Activated naive CD8-positive, alpha-beta T cell (primary cell): Measurements from ENCODE around the gene PIKFYVE.
A peak's percentile ranks its signal among the peaks of the same experiment; 100 is the strongest.

ENCODE experiments used
- H3K27ac Mint-ChIP-seq: one replicate; pipeline ENCODE4 v1.8.0; 2021; ENCODE audit warnings: mixed read lengths
- H3K27me3 Mint-ChIP-seq: one replicate; pipeline ENCODE4 v1.8.0; 2021; ENCODE audit warnings: mixed read lengths
- H3K36me3 Mint-ChIP-seq: one replicate; pipeline ENCODE4 v1.8.0; 2021; ENCODE audit warnings: mixed read lengths
- H3K4me1 Mint-ChIP-seq: one replicate; pipeline ENCODE4 v1.8.0; 2021; ENCODE audit warnings: low read depth, mixed read lengths
- H3K4me3 Mint-ChIP-seq: one replicate; pipeline ENCODE4 v1.8.0; 2021; ENCODE audit warnings: mild to moderate bottlenecking, mixed read lengths
- H3K9me3 Mint-ChIP-seq: one replicate; pipeline ENCODE4 v1.8.0; 2021; ENCODE audit warnings: low read depth, mixed read lengths

The PIKFYVE gene

DNA sequence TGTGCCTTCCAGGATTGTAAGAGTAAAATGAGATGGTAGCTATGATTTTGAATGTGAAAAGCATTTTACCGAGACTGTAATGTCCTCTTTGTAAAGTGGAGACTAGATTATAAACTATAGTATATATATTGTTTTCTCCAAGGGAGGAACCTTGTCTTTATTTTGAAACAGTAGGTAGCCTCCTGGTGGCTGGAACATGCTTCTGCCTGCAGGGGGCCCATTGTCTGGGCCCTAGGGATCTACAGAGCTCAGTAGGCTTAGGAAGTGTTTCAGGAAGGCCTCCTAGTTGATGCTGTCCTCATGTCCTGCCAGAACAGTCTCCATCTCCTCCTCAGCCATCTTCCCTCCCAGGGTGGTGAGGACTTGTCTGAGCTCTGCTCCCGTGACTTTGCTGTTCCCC is 3.0 kb downstream of the PIKFYVE start:
- Mint-ChIP-seq H3K4me3 (no peak overlapping the region), H3K4me1 (peaks cover 56% of the 10 kb centered on the region), H3K36me3 (peaks cover 7% of the 10 kb centered on the region), H3K27me3 (no peaks in the 10 kb centered on the region), H3K9me3 (no peaks in the 10 kb centered on the region), H3K27ac (no peak overlapping the region)

DNA sequence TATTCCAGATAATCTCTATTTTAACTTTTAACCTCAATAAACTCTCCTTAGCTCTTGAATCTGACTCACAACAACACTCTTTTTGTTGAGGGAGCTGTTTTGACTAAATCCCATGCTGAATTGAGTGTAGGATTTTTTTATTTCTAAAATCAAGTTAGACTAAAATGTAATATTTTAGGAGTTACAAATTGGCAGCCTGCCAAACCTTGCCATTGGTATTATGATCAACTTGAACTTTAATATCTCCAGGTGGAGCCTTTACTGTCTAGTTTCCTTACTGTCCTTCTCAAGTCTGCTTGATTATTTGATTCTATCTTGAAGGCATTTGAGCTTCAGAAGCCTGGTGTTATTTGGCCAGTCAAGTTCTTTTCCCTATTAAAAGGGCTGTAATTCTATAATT is 8.7 kb downstream of the PIKFYVE start:
- Mint-ChIP-seq H3K27ac (no peak overlapping the region), H3K36me3 (peaks cover 40% of the 10 kb centered on the region), H3K4me3 (no peak overlapping the region), H3K9me3 (no peaks in the 10 kb centered on the region), H3K27me3 (no peaks in the 10 kb centered on the region), H3K4me1 (peaks cover 31% of the 10 kb centered on the region)

DNA sequence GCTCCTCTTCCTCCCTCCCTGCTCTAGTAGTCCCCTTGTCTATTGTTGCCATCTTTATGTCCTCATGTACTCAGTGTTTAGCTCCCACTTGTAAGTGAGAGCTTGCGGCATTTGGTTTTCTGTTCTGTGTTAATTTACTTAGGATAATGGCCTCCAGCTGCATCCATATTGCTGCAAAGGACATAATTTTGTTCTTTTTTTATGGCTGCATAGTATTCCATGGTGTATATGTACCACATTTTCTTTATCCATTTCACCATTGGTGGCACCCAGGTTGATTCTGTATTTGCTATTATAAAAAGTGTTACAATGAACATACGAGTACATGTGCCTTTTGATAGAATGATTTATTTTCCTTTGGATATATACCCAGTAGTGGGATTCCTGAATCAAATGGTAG is 12.5 kb downstream of the PIKFYVE start:
- Mint-ChIP-seq H3K36me3 (peaks cover 50% of the 10 kb centered on the region), H3K4me1 (peaks cover 43% of the 10 kb centered on the region), H3K9me3 (no peaks in the 10 kb centered on the region), H3K27ac (no peak overlapping the region), H3K27me3 (no peaks in the 10 kb centered on the region), H3K4me3 (no peak overlapping the region)

DNA sequence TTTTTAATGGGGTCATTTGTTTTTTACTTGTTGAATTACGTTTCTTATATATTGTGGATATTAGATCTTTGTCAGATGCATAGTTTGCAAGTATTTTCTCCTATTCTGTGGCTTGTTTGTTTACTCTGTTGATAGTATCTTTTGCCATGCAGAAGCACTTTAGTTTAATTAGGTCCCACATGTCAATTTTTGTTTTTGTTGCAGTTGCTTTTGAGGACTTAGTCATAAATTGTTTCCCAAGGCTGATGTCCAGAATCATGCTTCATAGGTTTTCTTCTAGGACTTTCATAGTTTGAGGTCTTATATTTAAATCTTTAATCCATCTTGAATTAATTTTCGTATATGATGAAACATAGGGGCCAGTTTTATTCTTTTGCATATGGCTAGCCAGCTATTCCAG is 13.2 kb downstream of the PIKFYVE start:
- H3K36me3 Mint-ChIP-seq: peaks cover 46% of the 10 kb centered on the region
- peaks cover 37% of the 10 kb centered on the region for H3K4me1 Mint-ChIP-seq
- no peaks in the 10 kb centered on the region for H3K27me3 Mint-ChIP-seq
- H3K9me3 Mint-ChIP-seq: no peaks in the 10 kb centered on the region
- H3K4me3 Mint-ChIP-seq: no peak overlapping the region
- H3K27ac Mint-ChIP-seq: no peak overlapping the region

DNA sequence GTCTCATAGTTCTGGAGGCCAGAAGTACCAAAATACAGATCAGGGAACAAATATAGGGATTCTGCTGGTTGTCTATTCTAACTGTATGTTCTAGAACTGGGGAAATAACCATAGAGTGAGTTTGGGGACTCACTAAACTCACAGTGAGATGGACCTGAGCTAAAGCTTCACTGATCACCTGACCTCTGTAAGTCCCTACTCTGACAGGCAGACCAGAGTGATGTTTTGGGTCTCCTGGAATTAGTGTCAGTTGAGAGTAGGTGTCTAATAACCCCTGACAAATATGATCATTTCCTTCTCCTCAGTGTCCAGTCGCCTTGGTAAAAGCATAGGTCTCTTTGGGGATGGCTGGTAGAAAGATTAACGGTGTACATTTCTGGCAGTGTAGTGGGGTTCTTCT is 14.2 kb downstream of the PIKFYVE start:
- Mint-ChIP-seq H3K27ac (peak overlapping the region; percentile 34), H3K36me3 (peaks cover 42% of the 10 kb centered on the region), H3K9me3 (no peaks in the 10 kb centered on the region), H3K27me3 (no peaks in the 10 kb centered on the region), H3K4me1 (peaks cover 31% of the 10 kb centered on the region), H3K4me3 (no peak overlapping the region)

DNA sequence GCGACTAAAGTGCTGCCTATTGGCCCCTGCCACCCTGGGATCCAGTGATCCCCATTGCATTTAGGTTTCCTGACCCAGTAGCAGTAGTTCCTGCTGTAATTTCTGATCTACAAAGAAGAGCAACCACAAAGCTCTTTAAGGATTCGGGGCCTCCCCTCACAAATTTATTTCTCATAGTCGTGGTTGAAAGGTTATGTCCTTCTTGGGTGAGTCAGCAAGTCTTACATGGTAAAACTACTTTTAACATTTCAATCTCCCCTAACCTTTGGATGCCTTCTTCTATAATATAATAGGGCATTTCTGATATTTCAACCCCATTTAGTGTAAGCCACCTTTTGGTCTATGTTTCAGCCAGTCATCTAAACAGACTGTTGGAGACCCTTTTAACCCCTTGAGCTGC is 14.9 kb downstream of the PIKFYVE start:
- peaks cover 41% of the 10 kb centered on the region for H3K36me3 Mint-ChIP-seq
- no peaks in the 10 kb centered on the region for H3K27me3 Mint-ChIP-seq
- H3K4me3 Mint-ChIP-seq: no peak overlapping the region
- peak overlapping the region; percentile 34 for H3K27ac Mint-ChIP-seq
- H3K9me3 Mint-ChIP-seq: no peaks in the 10 kb centered on the region
- H3K4me1 Mint-ChIP-seq: peaks cover 30% of the 10 kb centered on the region

DNA sequence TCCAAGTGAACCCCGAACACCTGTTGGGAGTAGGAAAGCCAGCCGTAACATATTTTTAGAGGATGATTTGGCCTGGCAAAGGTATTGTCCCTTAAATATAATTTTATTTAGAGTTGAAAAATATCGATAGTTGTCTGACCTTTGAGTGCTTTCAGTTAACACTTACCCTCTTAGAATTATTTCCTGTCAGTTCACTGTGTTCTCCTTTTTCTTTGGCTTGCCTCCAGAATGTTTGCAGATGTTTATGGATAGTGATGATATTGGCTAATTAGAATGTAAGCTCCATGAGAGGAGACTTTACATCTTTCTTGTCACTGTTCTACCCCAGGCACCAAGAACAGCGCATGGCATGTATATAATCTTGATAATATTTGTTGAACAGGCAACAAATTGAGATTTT is 19.8 kb downstream of the PIKFYVE start:
- Mint-ChIP-seq H3K4me3 (no peak overlapping the region), H3K27me3 (no peaks in the 10 kb centered on the region), H3K9me3 (peaks cover 7% of the 10 kb centered on the region), H3K27ac (no peak overlapping the region), H3K36me3 (peaks cover 28% of the 10 kb centered on the region), H3K4me1 (peaks cover 17% of the 10 kb centered on the region)

DNA sequence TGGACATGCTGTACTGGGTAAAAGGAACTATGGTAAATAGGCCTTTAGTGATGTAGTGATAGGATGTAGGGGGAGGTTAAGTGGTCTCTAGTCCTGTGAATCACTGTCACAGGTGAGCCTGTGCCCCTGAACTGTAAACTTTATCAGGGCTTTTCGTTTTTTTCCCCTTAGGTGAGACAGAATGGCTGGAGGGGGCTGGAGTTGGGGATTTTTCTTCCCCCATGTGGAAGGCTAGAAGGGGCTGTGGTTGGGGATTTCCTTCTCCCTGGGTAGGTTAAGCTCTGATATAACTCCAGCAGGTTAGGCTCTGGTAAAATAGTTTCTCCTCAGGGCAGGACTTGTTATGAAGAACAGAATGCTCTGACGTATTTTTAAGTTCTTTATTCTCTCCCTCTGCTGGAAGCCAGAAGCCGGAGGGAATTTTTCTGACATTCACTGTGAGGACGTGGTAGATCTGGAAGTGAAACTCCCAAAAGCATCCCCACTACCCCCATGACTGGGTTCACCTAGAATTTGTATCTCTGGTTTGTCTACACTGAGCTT is 28.5 kb downstream of the PIKFYVE start:
- peak overlapping the region; percentile 11 for H3K4me3 Mint-ChIP-seq
- H3K27me3 Mint-ChIP-seq: no peaks in the 10 kb centered on the region
- H3K4me1 Mint-ChIP-seq: peaks cover 55% of the 10 kb centered on the region
- H3K27ac Mint-ChIP-seq: peak overlapping the region; percentile 43
- H3K36me3 Mint-ChIP-seq: peaks cover 43% of the 10 kb centered on the region
- H3K9me3 Mint-ChIP-seq: peaks cover 9% of the 10 kb centered on the region

DNA sequence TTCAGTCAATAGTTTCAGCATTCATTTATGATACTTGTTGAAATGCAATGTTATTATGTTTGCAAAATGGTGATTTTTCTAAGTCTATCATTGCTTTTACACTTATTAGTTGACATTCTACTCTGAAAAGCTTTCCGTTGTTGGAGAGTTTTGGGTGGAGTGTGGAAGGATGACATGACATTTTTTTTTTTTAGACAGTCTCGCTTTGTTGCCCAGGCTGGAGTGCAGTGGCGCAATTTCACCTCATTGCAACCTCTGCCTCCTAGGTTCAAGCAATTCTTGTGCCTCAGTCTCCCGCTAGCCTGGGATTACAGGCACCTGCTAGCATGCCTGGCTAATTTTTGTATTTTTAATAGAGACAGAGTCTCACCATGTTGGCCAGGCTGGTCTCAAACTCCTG is 29.8 kb downstream of the PIKFYVE start:
- peaks cover 48% of the 10 kb centered on the region for H3K4me1 Mint-ChIP-seq
- peaks cover 36% of the 10 kb centered on the region for H3K36me3 Mint-ChIP-seq
- H3K9me3 Mint-ChIP-seq: peaks cover 3% of the 10 kb centered on the region

DNA sequence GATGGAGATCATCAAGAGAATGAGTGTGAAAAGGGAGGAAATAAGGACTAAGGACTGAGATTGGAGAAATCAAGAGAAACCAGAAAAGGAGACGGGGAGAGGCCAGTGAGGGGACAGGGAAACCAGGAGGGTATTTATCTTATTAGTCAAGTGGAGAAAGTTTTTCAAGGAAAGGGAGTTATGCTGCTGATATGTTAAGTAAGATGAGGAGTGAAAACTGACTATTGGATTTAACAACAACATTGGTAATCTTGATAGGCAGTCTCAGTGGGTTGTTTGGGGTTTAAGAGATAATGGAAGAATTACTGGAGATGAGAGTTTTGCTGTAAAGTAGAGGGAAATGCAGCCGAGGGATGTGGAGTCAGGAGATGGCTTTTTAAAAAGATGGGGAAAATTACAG is 30.6 kb downstream of the PIKFYVE start:
- Mint-ChIP-seq H3K27me3 (no peaks in the 10 kb centered on the region), H3K27ac (peak overlapping the region; percentile 58), H3K36me3 (peaks cover 33% of the 10 kb centered on the region), H3K4me3 (no peak overlapping the region), H3K4me1 (peaks cover 42% of the 10 kb centered on the region), H3K9me3 (no peaks in the 10 kb centered on the region)

More for the DNA sequence above, 29.8 kb downstream of the PIKFYVE start:
- Mint-ChIP-seq H3K4me3 (no peak overlapping the region), H3K27ac (no peak overlapping the region), H3K27me3 (no peaks in the 10 kb centered on the region)

DNA sequence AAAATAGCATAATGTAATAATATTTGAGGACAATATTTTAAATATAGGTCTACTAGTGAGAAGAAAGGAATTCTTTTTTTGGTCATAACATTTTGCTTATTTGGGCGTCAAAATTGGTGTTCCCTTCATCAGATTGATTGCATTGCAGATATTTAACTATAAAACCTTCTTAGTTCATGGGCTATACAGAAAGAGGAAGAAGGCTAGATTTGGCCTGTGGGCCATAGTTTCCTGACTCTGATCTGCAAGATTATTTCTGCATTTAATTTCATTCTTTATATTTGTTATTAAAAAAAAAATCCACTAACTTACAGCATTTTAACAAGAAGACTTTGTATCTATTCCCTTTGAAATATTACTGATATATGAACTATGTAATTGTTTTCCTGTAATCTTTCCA is 31.9 kb downstream of the PIKFYVE start:
- H3K4me3 Mint-ChIP-seq: no peak overlapping the region
- H3K4me1 Mint-ChIP-seq: peaks cover 30% of the 10 kb centered on the region
- no peak overlapping the region for H3K27ac Mint-ChIP-seq
- no peaks in the 10 kb centered on the region for H3K27me3 Mint-ChIP-seq
- H3K9me3 Mint-ChIP-seq: no peaks in the 10 kb centered on the region
- peaks cover 23% of the 10 kb centered on the region for H3K36me3 Mint-ChIP-seq

DNA sequence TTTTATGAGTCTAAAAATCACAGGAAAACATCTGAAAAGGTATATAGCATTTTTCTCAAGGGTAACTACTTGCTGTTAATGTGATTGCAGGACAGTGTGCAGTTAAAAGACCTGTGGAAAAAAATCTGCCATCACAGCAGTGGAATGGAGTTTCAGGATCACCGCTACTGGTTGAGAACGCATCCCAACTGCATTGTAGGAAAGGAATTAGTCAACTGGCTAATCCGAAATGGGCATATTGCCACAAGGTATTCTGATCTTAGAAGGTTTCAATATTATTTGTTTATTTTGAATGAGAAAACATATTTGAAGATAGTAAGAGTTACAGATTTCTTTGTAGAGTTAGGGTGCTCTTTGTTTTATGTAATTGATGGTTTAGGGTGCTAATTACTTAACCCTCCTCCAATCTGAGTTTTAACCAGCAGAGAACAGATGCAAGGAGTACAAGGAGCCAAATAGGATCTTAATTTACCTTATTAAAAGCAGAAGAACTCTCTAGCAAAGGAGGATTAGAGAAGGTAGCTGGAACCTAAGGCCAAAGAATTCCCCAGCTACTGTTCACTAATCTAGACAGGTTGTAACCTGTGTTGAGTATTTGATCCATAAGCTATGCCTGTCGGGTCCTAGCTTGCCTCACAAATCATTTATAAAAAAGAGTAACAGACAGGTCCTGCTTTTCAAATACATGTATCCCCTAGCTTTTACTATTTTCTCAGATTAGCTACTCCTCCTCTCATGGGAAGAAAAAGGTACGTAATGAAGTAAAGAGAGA is 35.0 kb downstream of the PIKFYVE start:
- peaks cover 20% of the 10 kb centered on the region for H3K36me3 Mint-ChIP-seq
- no peak overlapping the region for H3K4me3 Mint-ChIP-seq
- H3K4me1 Mint-ChIP-seq: peaks cover 6% of the 10 kb centered on the region
- H3K9me3 Mint-ChIP-seq: no peaks in the 10 kb centered on the region
- no peak overlapping the region for H3K27ac Mint-ChIP-seq
- no peaks in the 10 kb centered on the region for H3K27me3 Mint-ChIP-seq

DNA sequence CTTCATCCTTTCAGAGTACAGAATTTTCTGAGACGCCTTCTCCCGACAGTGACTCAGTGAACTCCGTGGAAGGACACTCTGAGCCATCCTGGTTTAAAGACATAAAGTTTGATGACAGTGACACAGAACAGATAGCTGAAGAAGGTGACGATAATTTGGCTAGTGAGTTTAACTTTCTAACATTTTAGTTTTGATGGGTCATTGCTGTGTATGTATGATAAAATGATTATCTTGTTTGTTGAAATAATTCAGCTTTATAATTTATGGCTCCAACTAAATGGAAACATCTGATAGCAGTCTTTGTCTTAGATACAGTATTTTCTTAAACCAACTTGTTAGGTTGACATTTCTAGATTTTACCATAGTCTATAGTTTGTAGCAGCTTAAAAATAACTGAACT is 38.1 kb downstream of the PIKFYVE start:
- H3K36me3 Mint-ChIP-seq: peaks cover 20% of the 10 kb centered on the region
- H3K9me3 Mint-ChIP-seq: no peaks in the 10 kb centered on the region
- H3K27ac Mint-ChIP-seq: no peak overlapping the region

DNA sequence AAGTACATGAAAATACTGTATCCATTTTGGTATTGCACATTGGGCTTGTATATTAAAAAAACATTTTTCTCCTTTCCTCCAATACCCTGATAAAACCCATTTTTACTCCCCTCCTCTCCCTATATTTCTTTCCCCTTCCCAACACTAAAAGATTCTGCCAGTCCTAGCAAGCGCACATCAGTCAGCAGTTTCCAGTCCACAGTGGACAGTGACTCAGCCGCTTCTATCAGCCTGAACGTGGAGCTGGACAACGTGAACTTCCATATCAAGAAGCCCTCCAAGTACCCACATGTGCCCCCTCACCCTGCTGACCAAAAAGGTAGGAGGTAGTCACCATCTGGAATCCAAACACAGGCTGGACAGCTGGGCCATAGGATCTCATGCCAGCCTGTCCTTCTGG is 38.6 kb downstream of the PIKFYVE start:
- no peak overlapping the region for H3K27ac Mint-ChIP-seq
- peaks cover 20% of the 10 kb centered on the region for H3K36me3 Mint-ChIP-seq
- H3K9me3 Mint-ChIP-seq: no peaks in the 10 kb centered on the region
- H3K27me3 Mint-ChIP-seq: no peaks in the 10 kb centered on the region
- H3K4me3 Mint-ChIP-seq: no peak overlapping the region
- no peaks in the 10 kb centered on the region for H3K4me1 Mint-ChIP-seq

More for the DNA sequence above, 38.1 kb downstream of the PIKFYVE start:
- H3K4me3 Mint-ChIP-seq: no peak overlapping the region
- no peaks in the 10 kb centered on the region for H3K27me3 Mint-ChIP-seq
- H3K4me1 Mint-ChIP-seq: no peaks in the 10 kb centered on the region

DNA sequence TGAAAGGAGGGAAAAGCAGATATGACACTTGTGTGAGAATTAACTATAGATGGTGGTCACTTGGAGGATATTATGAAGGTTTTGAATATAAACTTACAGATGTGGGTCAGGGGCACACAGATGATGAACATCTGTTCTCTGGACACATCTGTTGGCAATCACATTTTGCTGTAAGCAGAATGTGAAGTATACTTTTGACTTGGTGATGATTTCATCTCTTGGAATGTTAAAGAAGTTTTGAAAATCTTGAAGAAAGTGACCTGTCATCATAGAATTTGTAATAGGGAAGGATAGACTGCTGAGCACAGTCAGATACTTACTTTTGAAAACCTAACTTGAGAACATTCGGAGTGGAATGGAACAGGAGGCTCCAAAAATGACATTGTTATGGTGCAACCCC is 40.2 kb downstream of the PIKFYVE start:
- Mint-ChIP-seq H3K27ac (no peak overlapping the region), H3K27me3 (no peaks in the 10 kb centered on the region), H3K4me3 (no peak overlapping the region), H3K9me3 (no peaks in the 10 kb centered on the region), H3K36me3 (peaks cover 17% of the 10 kb centered on the region), H3K4me1 (no peaks in the 10 kb centered on the region)

DNA sequence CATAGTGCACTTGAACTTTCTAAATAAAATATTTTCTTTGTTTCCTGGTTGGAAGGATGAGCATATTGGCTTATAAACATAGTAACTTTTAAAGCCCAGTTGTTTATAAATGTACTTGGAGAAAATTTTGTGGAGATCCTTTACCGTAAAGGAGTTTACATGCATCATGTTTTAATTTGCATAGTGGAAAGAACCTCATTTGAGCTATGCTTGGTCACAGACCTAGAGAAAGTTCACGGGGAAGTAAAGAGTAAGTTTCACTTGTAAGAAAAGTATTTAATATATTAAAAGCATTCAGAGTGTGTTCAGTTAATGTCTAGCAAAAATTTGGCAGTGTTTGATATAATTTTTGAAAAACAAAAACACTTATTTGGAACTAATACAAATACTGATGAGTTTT is 45.3 kb downstream of the PIKFYVE start:
- H3K27me3 Mint-ChIP-seq: no peaks in the 10 kb centered on the region
- no peak overlapping the region for H3K27ac Mint-ChIP-seq
- H3K4me1 Mint-ChIP-seq: peaks cover 9% of the 10 kb centered on the region
- H3K4me3 Mint-ChIP-seq: no peak overlapping the region
- H3K9me3 Mint-ChIP-seq: no peaks in the 10 kb centered on the region
- H3K36me3 Mint-ChIP-seq: peaks cover 8% of the 10 kb centered on the region
